HCT116 (cell line): ENCODE results near the gene PTGES2. TPM values are rescaled to one million over a fixed set of nuclear protein-coding genes. Genes with fewer than 3 reads are reported as not detected.

ENCODE experiments used
- ATAC-seq: fragments of 200-7000 bp; cut with Tn5 transposase; 2 replicates; pipeline ENCODE4 v1.9.1; 2020; ENCODE audit warnings: mild to moderate bottlenecking, moderate library complexity
- BruUV-seq: library from RNA; stranded (reverse); fragments of 400-500 nt; replicated peaks from 2 replicates; lab custom pipeline; 2021; lab: Mats Ljungman, UMichigan
- CTCF ChIA-PET: fragments of 300-600 bp; sonication (Branson Sonifier 250); formaldehyde crosslinking; loops from one replicate; lab custom pipeline; 2021; ENCODE audit warnings: antibody characterized with exemption; lab: Charles Lee
- POLR2A ChIA-PET: fragments of 300-600, 350-600 bp; sonication (Branson Sonifier 250); formaldehyde crosslinking; loops from one replicate; lab custom pipeline; 2021; ENCODE audit warnings: antibody characterized with exemption; lab: Charles Lee
- RAD21 ChIA-PET, 2 experiments: fragments of 300-600 bp; sonication (Branson Sonifier 250); formaldehyde crosslinking; loops; one replicate each; lab custom pipeline; 2023; ENCODE audit warnings: low total read pairs in 2 of 2; ENCODE audit not compliant: uncharacterized antibody in 2 of 2, unreplicated experiment in 2 of 2, low non-redundant PET in 1 of 2; lab: Charles Lee
- DNase-seq: peaks from one replicate; pipeline ENCODE4 v3.0.0-alpha.2; 2010; ENCODE audit warnings: low read depth, low spot score
- H2AFZ ChIP-seq: fragments of 200-600 bp; shearing (Covaris generic), sonication (generic); 2 replicates; pipeline ENCODE4 v1.6.1; 2017; ENCODE audit warnings: low read depth, mixed run types, mixed read lengths, antibody characterized with exemption, low read length; ENCODE audit not compliant: poor library complexity, severe bottlenecking
- H3K27ac ChIP-seq: 2 replicates; pipeline ENCODE4 v1.5.1; 2012; ENCODE audit warnings: low read depth, low read length
- H3K27me3 ChIP-seq: fragments of 200-600 bp; sonication (generic); 2 replicates; pipeline ENCODE4 v1.6.1; 2016; ENCODE audit warnings: mixed run types, low read length, mixed read lengths; ENCODE audit not compliant: insufficient read depth
- H3K36me3 ChIP-seq, 2 experiments: fragments of 200-500 bp in 1 of 2; fragments of 200-600 bp in 1 of 2; sonication (Bioruptor generic) in 1 of 2; sonication (generic) in 1 of 2; 2 replicates each; pipeline versions ENCODE4 v1.5.1 to v1.6.1; 2014 to 2016; ENCODE audit warnings: low read length in 2 of 2, inconsistent platforms in 1 of 2, mixed read lengths in 1 of 2, mixed run types in 1 of 2; ENCODE audit not compliant: insufficient read depth in 2 of 2, control insufficient read depth in 1 of 2
- H3K4me1 ChIP-seq, 2 experiments: fragments of 200-600 bp in 1 of 2; sonication (generic) in 1 of 2; 2 replicates each; pipeline versions ENCODE4 v1.5.1 to v1.6.1; 2012 to 2017; ENCODE audit warnings: low read length in 2 of 2, inconsistent platforms in 1 of 2, mild to moderate bottlenecking in 1 of 2, mixed read lengths in 1 of 2, mixed run types in 1 of 2, moderate library complexity in 1 of 2; ENCODE audit not compliant: insufficient read depth in 2 of 2, control insufficient read depth in 1 of 2
- H3K4me2 ChIP-seq: fragments of 200-600 bp; sonication (generic); 2 replicates; pipeline ENCODE4 v1.6.1; 2017; ENCODE audit warnings: mixed run types, low read length, mixed read lengths
- H3K4me3 ChIP-seq, 2 experiments: fragments of 200-600 bp in 1 of 2; sonication (generic) in 1 of 2; replicated peaks in 1 of 2; 2 replicates each; pipeline ENCODE4 v1.5.1; 2011 to 2016; ENCODE audit warnings: low read length in 2 of 2, control low read depth in 1 of 2, low read depth in 1 of 2, mild to moderate bottlenecking in 1 of 2, mixed read lengths in 1 of 2, mixed run types in 1 of 2
- H3K79me2 ChIP-seq: fragments of 200-600 bp; sonication (generic); 2 replicates; pipeline ENCODE4 v1.6.1; 2017; ENCODE audit warnings: mild to moderate bottlenecking, mixed run types, low read length, moderate library complexity, mixed read lengths; ENCODE audit not compliant: insufficient read depth
- H3K9ac ChIP-seq: fragments of 200-600 bp; sonication (generic); 2 replicates; pipeline ENCODE4 v1.6.1; 2016; ENCODE audit warnings: low read length, mixed read lengths
- H3K9me2 ChIP-seq: fragments of 200-600 bp; sonication (generic), shearing (Covaris generic); 2 replicates; pipeline ENCODE4 v1.6.1; 2017; ENCODE audit warnings: mixed run types, mild to moderate bottlenecking, moderate library complexity; ENCODE audit not compliant: insufficient read depth
- H3K9me3 ChIP-seq, 2 experiments: fragments of 200-500 bp in 1 of 2; fragments of 200-600 bp in 1 of 2; sonication (Bioruptor generic) in 1 of 2; sonication (generic) in 1 of 2; 2 replicates each; pipeline ENCODE4 v1.6.1; 2014 to 2017; ENCODE audit warnings: low read length in 2 of 2, mixed read lengths in 2 of 2, inconsistent platforms in 1 of 2, low read depth in 1 of 2, mild to moderate bottlenecking in 1 of 2, mixed run types in 1 of 2, moderate library complexity in 1 of 2; ENCODE audit not compliant: control insufficient read depth in 1 of 2, insufficient read depth in 1 of 2
- H4K20me1 ChIP-seq: fragments of 200-600 bp; sonication (generic), shearing (Covaris generic); 2 replicates; pipeline ENCODE4 v1.6.1; 2017; ENCODE audit warnings: mixed run types, mild to moderate bottlenecking, moderate library complexity; ENCODE audit not compliant: insufficient read depth
- CEBPB ChIP-seq: IDR thresholded peaks from 2 replicates; pipeline ENCODE4 v1.6.1; 2012; ENCODE audit warnings: low read depth
- CTCF ChIP-seq, 3 experiments: fragments of 200-600 bp in 1 of 3; sonication (generic) in 1 of 3; IDR thresholded peaks in 2 of 3; conservative IDR thresholded peaks in 1 of 3; 2 replicates each; pipeline ENCODE4 v1.5.1; 2012 to 2017; ENCODE audit warnings: low read depth in 2 of 3, low read length in 2 of 3, antibody characterized with exemption in 1 of 3, borderline replicate concordance in 1 of 3, control low read depth in 1 of 3, mild to moderate bottlenecking in 1 of 3, mixed read lengths in 1 of 3, mixed run types in 1 of 3, moderate library complexity in 1 of 3; ENCODE audit not compliant: insufficient read depth in 1 of 3
- ELF1 ChIP-seq: IDR thresholded peaks from 2 replicates; pipeline ENCODE4 v1.6.1; 2012; ENCODE audit warnings: low read depth, borderline replicate concordance
- FOSL1 ChIP-seq: IDR thresholded peaks from 2 replicates; pipeline ENCODE4 v1.6.1; 2012; ENCODE audit warnings: low read depth
- POLR2AphosphoS5 ChIP-seq: IDR thresholded peaks from 2 replicates; pipeline ENCODE4 v1.6.1; 2011; ENCODE audit warnings: mild to moderate bottlenecking, low read depth, low read length, moderate library complexity
- RAD21 ChIP-seq: IDR thresholded peaks from 2 replicates; pipeline ENCODE4 v1.6.1; 2012; ENCODE audit warnings: low read depth, mild to moderate bottlenecking
- SIN3A ChIP-seq: IDR thresholded peaks from 2 replicates; pipeline ENCODE4 v1.6.1; 2012; ENCODE audit warnings: low read depth
- SP1 ChIP-seq: IDR thresholded peaks from 2 replicates; pipeline ENCODE4 v1.6.1; 2012; ENCODE audit warnings: low read depth
- SRF ChIP-seq: IDR thresholded peaks from 2 replicates; pipeline ENCODE4 v1.6.1; 2012; ENCODE audit warnings: low read depth
- YY1 ChIP-seq: IDR thresholded peaks from 2 replicates; pipeline ENCODE4 v1.6.1; 2011; ENCODE audit warnings: low read length, low read depth, moderate library complexity, mild to moderate bottlenecking; ENCODE audit not compliant: insufficient replicate concordance; ENCODE audit errors: extremely low read depth
- ZFX ChIP-seq: fragments of 450-650 bp; IDR thresholded peaks from 2 replicates; pipeline ENCODE4 v1.6.1; 2017
- intact Hi-C: fragments of 100-400 bp; cut with micrococcal nuclease; formaldehyde crosslinking; loops from 2 replicates; pipeline ENCODE4 v1.10.0; 2022
- total RNA-seq: library from RNA; stranded (reverse); gene quantifications from one replicate; pipeline ENCODE4 v1.2.1, GENCODE V29; 2021; ENCODE audit not compliant: unreplicated experiment

Gene PTGES2
- total RNA-seq, 1 experiment from 2014 or later: 148 TPM

GRCh38 chr9:128124451-128124850 is 3.1 kb downstream of the PTGES2 start:
- ChIA-PET RAD21 (no interaction called here), CTCF (interaction anchor here (0.5 to 2.1 kb wide), 14 partner anchors 9 to 238 kb away, joined by 3 to 19 read pairs (median 4); partner anchors contain the start of gene BBLN), POLR2A (interaction anchor here (1.2 to 1.3 kb wide), 2 partner anchors 15 to 35 kb away, joined by 4 to 5 read pairs; partner anchors contain the start of gene BBLN)
- Histone ChIP-seq H3K4me2 (no peak overlapping the region), H3K9ac (no peak overlapping the region), H3K9me3 (peaks cover 0 to 6% of the 10 kb centered on the region in 2 experiments; a peak in 1 of 4 replicates), H3K79me2 (peaks cover 39% of the 10 kb centered on the region), H2AFZ (no peak overlapping the region), H3K27ac (no peak overlapping the region), H4K20me1 (peaks cover 9% of the 10 kb centered on the region; the same call in 1 of the 2 replicates), H3K9me2 (no peaks in the 10 kb centered on the region), H3K27me3 (no peaks in the 10 kb centered on the region), H3K36me3 (peaks cover 6 to 30% of the 10 kb centered on the region in 2 experiments; a peak in 3 of 4 replicates), H3K4me1 (peaks cover 9 to 31% of the 10 kb centered on the region in 2 experiments), H3K4me3 (no peak overlapping the region)
- no TSS peak for BruUV-seq
- ATAC-seq (no peak), DNase-seq (no peak)
- no peak for TF ChIP-seq SIN3A
- TF ChIP-seq POLR2AphosphoS5: no peak
- no peak for TF ChIP-seq CEBPB
- TF ChIP-seq FOSL1: no peak
- no peak for TF ChIP-seq YY1
- TF ChIP-seq ZFX: no peak
- TF ChIP-seq CTCF (IDR thresholded peaks at IDR 0.05 in 2 of 3, conservative IDR thresholded peaks at IDR 0.05 in 1 of 3; ENCODE audit: borderline replicate concordance in 1 of 3, insufficient read depth in 1 of 3, low read depth in 2 of 3, low read length in 2 of 3): no peak
- no peak for TF ChIP-seq ELF1
- no peak for TF ChIP-seq SP1
- no peak for TF ChIP-seq SRF
- no peak for TF ChIP-seq RAD21
- intact Hi-C loops: no loop called here
